ENCODE results near the gene NFYA.

GRCh38 chr6:41097467-41098090, 24.8 kb downstream of the NFYA start:
- TF ChIP-seq MAX (IDR thresholded peaks at IDR 0.05) (no peak), CTCF (IDR thresholded peaks at IDR 0.05; ENCODE audit: low read depth, low read length, missing input control) (no peak), YY1 (IDR thresholded peaks at IDR 0.05) (no peak), JUND (IDR thresholded peaks at IDR 0.05) (no peak), TAF1 (conservative IDR thresholded peaks at IDR 0.05) (no peak), HNF4G (IDR thresholded peaks at IDR 0.05) (no peak), ZBTB33 (IDR thresholded peaks at IDR 0.05) (no peak), SP1 (IDR thresholded peaks at IDR 0.05) (no peak), GABPA (IDR thresholded peaks at IDR 0.05 in 1 of 2, conservative IDR thresholded peaks at IDR 0.05 in 1 of 2) (no peak), REST (IDR thresholded peaks at IDR 0.05) (no peak), RAD21 (IDR thresholded peaks at IDR 0.05) (no peak)
